Spleen (tissue), 11 donors: ENCODE measurements around the gene FTSJ1. TPM values are rescaled to one million over a fixed set of nuclear protein-coding genes. Genes with fewer than 3 reads are reported as not detected.

Experiments used
- DNase-seq: peaks from one replicate; pipeline ENCODE4 v3.0.0-alpha.2; 2020
- H3K27ac ChIP-seq, 8 donors: fragments of 200-600 bp; sonication (generic) in 7 of 8; 1 replicate in 4 of 8; 2 replicates in 4 of 8; pipeline versions ENCODE4 v1.5.0 to v1.8.0; 2016 to 2021; ENCODE audit warnings: inconsistent platforms in 4 of 8, mild to moderate bottlenecking in 4 of 8, moderate library complexity in 1 of 8
- H3K27me3 ChIP-seq, 7 donors: fragments of 200-600 bp; sonication (generic) in 6 of 7; replicated peaks in 1 of 7; 1 replicate in 4 of 7; 2 replicates in 3 of 7; pipeline versions ENCODE4 v1.5.0 to v1.8.0; 2016 to 2021; ENCODE audit warnings: inconsistent platforms in 3 of 7, mild to moderate bottlenecking in 1 of 7
- H3K36me3 ChIP-seq, 6 donors: fragments of 200-600 bp; sonication (generic) in 5 of 6; 1 replicate in 4 of 6; 2 replicates in 2 of 6; pipeline versions ENCODE4 v1.5.0 to v1.8.0; 2016 to 2021; ENCODE audit warnings: inconsistent platforms in 2 of 6
- H3K4me1 ChIP-seq, 6 donors: fragments of 200-600 bp; sonication (generic) in 5 of 6; 1 replicate in 3 of 6; 2 replicates in 3 of 6; pipeline versions ENCODE4 v1.5.0 to v1.8.0; 2016 to 2021; ENCODE audit warnings: inconsistent platforms in 3 of 6
- H3K4me3 ChIP-seq, 8 donors: fragments of 200-600 bp; sonication (generic) in 7 of 8; 1 replicate in 4 of 8; 2 replicates in 4 of 8; pipeline versions ENCODE4 v1.5.0 to v1.8.0; 2016 to 2021; ENCODE audit warnings: inconsistent platforms in 4 of 8, mild to moderate bottlenecking in 4 of 8, moderate library complexity in 2 of 8
- H3K9me3 ChIP-seq, 8 donors: fragments of 200-600 bp; sonication (generic) in 7 of 8; 1 replicate in 4 of 8; 2 replicates in 4 of 8; pipeline versions ENCODE4 v1.5.0 to v1.8.0; 2016 to 2021; ENCODE audit warnings: inconsistent platforms in 4 of 8
- POLR2A ChIP-seq, 3 donors: fragments of 450-650 bp; IDR thresholded peaks; one replicate each; pipeline ENCODE4 v1.5.1; 2017; ENCODE audit warnings: antibody characterized with exemption in 3 of 3, mild to moderate bottlenecking in 1 of 3
- POLR2AphosphoS5 ChIP-seq, 3 donors: sonication (generic); formaldehyde crosslinking; IDR thresholded peaks; one replicate each; pipeline ENCODE4 v1.5.1; 2017; ENCODE audit warnings: antibody characterized with exemption in 3 of 3
- WGBS, 5 donors: extraction: QIAGEN DNeasy Blood & Tissue Kit in 3 of 5; methylation state at CpG; one replicate each; pipeline versions ENCODE4 v1.1.5 to v1.1.7; 2013 to 2018; 5-methylcytosine and 5-hydroxymethylcytosine counted together
- intact Hi-C: fragments of 100-400 bp; cut with DNase I; formaldehyde crosslinking; loops from one replicate; pipeline ENCODE4 v1.15.0; 2023; ENCODE audit warnings: low total_unique reads
- polyA plus RNA-seq, 3 donors: library from polyadenylated mRNA; stranded (reverse); fragments of 200-250 nt; gene quantifications; one replicate each; pipeline ENCODE4 v1.2.1, GENCODE V29; 2013
- total RNA-seq, 7 donors: library from RNA; depleted of rRNA in 3 of 7; stranded (reverse); fragments of >200 nt in 3 of 7; fragmentation: NEBNext Ultra II Directional in 4 of 7; extraction: Animal tissue kit (Norgen Biotek cat#: 25700) in 4 of 7; gene quantifications; one replicate each; pipeline versions ENCODE4 v1.1.0 to v1.2.1, GENCODE V29; 2016 to 2021
- TF ChIP-seq, protein P1 (sequence below), 11 experiments: fragments of 200-600 bp in 7 of 11; fragments of 450-650 bp in 4 of 11; sonication (generic) in 4 of 11; IDR thresholded peaks in 8 of 11; conservative IDR thresholded peaks in 3 of 11; 1 replicate in 7 of 11; 2 replicates in 4 of 11; pipeline versions ENCODE4 v1.4.0 to v1.8.0; 2016 to 2021; ENCODE audit warnings: antibody characterized with exemption in 11 of 11, inconsistent platforms in 4 of 11, mild to moderate bottlenecking in 1 of 11
- donor health status: healthy with polysubstance abuse.
- donor health status: DM: no; HTN: no; CAD: no; lungs with moderate emphysema.
- donor health status: DM: no; HTN: no; CAD: no.
- donor health status: Bipolar disorder and iron deficiency.
- donor health status: healthy.
- donor health status: DM: no; HTN: no; CAD: no.
- donor health status: DM: yes; HTN: yes; CAD: no.

Gene FTSJ1
- total and polyA plus RNA-seq, 10 donors, result 27.1 to 58.6 (median 39.7) TPM

DNA sequence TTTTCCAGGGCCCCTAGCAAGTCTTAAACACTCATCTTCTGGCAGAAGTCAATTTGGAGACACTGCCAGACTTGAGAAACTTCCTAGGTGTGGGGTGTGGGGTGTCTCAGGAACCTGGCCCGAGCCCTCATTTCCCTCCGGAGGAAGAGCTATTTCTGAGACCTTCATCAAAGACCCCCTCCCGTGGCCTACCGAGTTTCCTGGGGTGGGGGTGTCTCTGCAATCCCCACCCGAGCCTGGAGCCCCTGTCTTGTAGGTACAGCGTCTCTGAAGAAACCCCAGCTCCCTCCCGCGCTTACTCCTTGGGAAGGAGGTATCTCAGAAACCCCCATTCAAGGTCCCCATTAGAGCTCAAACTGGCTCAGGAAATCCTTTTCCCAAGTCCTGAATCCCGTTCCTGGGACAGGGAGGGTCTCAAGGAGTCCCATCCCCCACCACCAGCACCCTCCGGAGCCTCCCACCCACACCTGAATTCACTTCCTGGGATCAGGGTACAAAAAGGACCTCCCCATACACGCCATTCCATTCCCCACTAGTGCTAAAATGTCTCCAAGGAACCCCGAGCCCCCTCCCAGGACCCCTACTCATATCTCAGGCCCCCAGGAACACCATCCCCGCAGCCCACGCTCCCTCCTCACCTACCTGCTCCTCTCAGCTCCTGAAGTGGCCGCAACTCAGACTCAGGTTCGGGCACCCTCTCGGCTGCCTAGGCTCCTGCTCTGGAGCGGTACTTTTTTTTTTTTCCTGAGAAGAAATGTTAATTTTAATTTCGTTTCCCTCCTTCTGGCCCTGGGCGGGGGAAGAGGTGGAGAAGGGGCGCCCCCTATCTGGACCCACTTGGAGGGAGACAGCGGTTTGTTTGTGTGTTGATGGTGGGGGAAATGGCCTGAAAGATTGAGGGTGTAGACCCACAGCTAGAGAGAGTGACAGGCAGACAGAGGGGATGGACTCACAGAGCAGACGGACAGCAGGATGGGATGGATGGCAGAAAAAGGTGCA lies 7.0 kb upstream of the FTSJ1 start:
- 1 to 30% (median 7%) methylated on average over 13 to 23 of the region's 23 CpGs for WGBS, 5 donors
- Histone ChIP-seq H3K36me3 (peaks cover 0 to 3% (median 0%) of the 10 kb centered on the region in 6 donors), H3K9me3 (no peaks in the 10 kb centered on the region), H3K27me3 (peaks cover 0 to 5% (median 0%) of the 10 kb centered on the region in 7 donors), H3K27ac (peak overlapping the region in 4 of 8 donors; percentile 46 to 59 (median 47)), H3K4me3 (peak overlapping the region; percentile 23 to 67 (median 35)), H3K4me1 (peaks cover 0 to 22% (median 2%) of the 10 kb centered on the region in 6 donors)
- peak; percentile 69 for DNase-seq
- TF ChIP-seq, protein P1, sequence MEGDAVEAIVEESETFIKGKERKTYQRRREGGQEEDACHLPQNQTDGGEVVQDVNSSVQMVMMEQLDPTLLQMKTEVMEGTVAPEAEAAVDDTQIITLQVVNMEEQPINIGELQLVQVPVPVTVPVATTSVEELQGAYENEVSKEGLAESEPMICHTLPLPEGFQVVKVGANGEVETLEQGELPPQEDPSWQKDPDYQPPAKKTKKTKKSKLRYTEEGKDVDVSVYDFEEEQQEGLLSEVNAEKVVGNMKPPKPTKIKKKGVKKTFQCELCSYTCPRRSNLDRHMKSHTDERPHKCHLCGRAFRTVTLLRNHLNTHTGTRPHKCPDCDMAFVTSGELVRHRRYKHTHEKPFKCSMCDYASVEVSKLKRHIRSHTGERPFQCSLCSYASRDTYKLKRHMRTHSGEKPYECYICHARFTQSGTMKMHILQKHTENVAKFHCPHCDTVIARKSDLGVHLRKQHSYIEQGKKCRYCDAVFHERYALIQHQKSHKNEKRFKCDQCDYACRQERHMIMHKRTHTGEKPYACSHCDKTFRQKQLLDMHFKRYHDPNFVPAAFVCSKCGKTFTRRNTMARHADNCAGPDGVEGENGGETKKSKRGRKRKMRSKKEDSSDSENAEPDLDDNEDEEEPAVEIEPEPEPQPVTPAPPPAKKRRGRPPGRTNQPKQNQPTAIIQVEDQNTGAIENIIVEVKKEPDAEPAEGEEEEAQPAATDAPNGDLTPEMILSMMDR (IDR thresholded peaks at IDR 0.05 in 8 of 11, conservative IDR thresholded peaks at IDR 0.05 in 3 of 11), result peak in 5 of 11 experiments; percentile 20 to 32 (median 29)
- no peak for TF ChIP-seq POLR2A (IDR thresholded peaks at IDR 0.05)
- TF ChIP-seq POLR2AphosphoS5 (IDR thresholded peaks at IDR 0.05), result no peak
- intact Hi-C loops, result no loop called here

DNA sequence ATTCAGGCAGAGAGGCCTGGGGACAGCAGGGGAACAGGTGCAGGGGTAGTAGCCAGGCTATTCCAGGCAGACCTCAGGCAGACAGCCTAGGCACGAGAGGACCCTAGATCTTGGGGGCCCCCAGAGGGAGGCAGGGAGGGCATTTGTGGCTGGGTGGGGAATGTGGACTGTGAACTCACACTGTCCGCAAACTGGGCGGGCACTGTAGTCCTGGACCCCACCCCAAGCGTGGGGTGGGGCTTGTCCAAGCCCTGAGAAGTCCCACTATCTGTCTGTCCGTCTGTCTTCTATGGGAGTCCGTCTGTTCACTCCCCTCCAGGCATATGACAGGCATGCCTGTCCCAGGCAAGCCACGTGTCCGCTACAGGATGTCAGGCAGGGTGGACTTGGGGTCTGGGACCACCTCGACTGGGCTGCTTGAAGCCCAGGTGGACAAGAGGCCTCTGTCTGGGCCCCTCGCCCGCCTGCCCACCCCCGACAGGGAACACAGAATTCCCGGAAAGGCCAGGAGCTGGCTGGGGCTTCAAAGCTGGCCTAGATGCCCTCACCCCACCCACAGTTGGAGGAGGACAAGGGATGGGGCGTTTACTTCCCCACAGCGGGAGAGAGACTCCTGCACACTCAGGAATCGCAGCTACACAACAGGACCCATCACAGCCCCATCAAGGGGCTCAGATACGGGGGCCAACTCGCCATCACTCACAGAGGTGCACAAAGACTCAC lies 5.7 kb upstream of the FTSJ1 start, which contains the start of gene SLC38A5:
Gene SLC38A5, minus strand, starts transcription at position 151 of the 723 bp plus-strand sequence. CDS start 2,336 bp downstream, outside the sequence.
- Histone ChIP-seq H3K27ac (peak within 1 kb of the TSS in 4 of 8 donors; percentile 46 to 59 (median 47)), H3K9me3 (no peaks in the 10 kb centered on the region), H3K36me3 (peaks cover 0 to 3% (median 0%) of the 10 kb centered on the region in 6 donors), H3K4me1 (peaks cover 0 to 29% (median 8%) of the 10 kb centered on the region in 6 donors), H3K4me3 (peak within 1 kb of the TSS; percentile 23 to 67 (median 35)), H3K27me3 (peaks cover 0 to 5% (median 0%) of the 10 kb centered on the region in 7 donors)
- WGBS, 5 donors, result 70 to 87% (median 81%) methylated on average over 9 to 18 of the region's 18 CpGs
- DNase-seq, result peak; percentile 70
- TF ChIP-seq POLR2A (IDR thresholded peaks at IDR 0.05) (no peak), POLR2AphosphoS5 (IDR thresholded peaks at IDR 0.05) (no peak)
- TF ChIP-seq, protein P1 (IDR thresholded peaks at IDR 0.05 in 8 of 11, conservative IDR thresholded peaks at IDR 0.05 in 3 of 11), result no peak
- intact Hi-C loops, result loop anchor here (10.0 kb wide), 1 partner anchor 385 kb away; no protein-coding TSS in a partner anchor

DNA sequence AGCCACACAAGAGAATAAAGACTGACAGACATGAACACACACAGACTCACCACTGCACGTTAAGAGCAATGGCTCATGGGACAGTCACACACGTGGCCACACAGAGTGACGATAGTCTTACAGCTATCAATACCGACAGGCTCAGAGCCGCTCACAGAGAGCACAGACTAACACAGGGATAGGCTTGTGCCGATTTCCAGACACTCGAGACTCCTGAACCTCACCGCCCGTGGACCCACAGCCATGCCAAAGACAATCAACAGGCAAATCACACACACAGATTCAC lies 5.2 kb upstream of the FTSJ1 start:
- Histone ChIP-seq H3K27me3 (peaks cover 0 to 5% (median 0%) of the 10 kb centered on the region in 7 donors), H3K27ac (no peak overlapping the region), H3K4me1 (peaks cover 0 to 32% (median 10%) of the 10 kb centered on the region in 6 donors), H3K36me3 (peaks cover 0 to 1% (median 0%) of the 10 kb centered on the region in 6 donors), H3K4me3 (no peak overlapping the region), H3K9me3 (no peaks in the 10 kb centered on the region)
- TF ChIP-seq POLR2A (IDR thresholded peaks at IDR 0.05), result no peak
- no peak for TF ChIP-seq POLR2AphosphoS5 (IDR thresholded peaks at IDR 0.05)
- TF ChIP-seq, protein P1 (IDR thresholded peaks at IDR 0.05 in 8 of 11, conservative IDR thresholded peaks at IDR 0.05 in 3 of 11), result no peak
- peak; percentile 54 for DNase-seq
- 60 to 90% (median 87%) methylated on average over 4 to 9 of the region's 9 CpGs for WGBS, 5 donors
- intact Hi-C loops, result loop anchor here (10.0 kb wide), 1 partner anchor 386 kb away; no protein-coding TSS in a partner anchor
